GM06990 (cell line): Measurements from ENCODE around the gene PKP1.

Experiments used
- DNase-seq: peaks from one replicate; pipeline ENCODE4 v3.0.0-alpha.2; 2011; ENCODE audit not compliant: insufficient read length; ENCODE audit errors: extremely low read depth
- H3K27me3 ChIP-seq: replicated peaks from 2 replicates; pipeline ENCODE4 v1.6.0; 2011; ENCODE audit warnings: low read length; ENCODE audit not compliant: control insufficient read depth, insufficient read depth
- H3K36me3 ChIP-seq: 2 replicates; pipeline ENCODE4 v1.5.1; 2011; ENCODE audit warnings: low read length; ENCODE audit not compliant: control insufficient read depth, insufficient read depth
- H3K4me3 ChIP-seq: replicated peaks from 2 replicates; pipeline ENCODE4 v1.5.1; 2011; ENCODE audit warnings: low read depth, mild to moderate bottlenecking, control low read depth, low read length
- TF ChIP-seq, protein P1 (sequence below): IDR thresholded peaks from 2 replicates; pipeline ENCODE4 v1.5.1; 2011; ENCODE audit warnings: low read length, control low read depth, mild to moderate bottlenecking, inconsistent platforms; ENCODE audit not compliant: insufficient read depth, poor library complexity, severe bottlenecking

The PKP1 gene

DNA sequence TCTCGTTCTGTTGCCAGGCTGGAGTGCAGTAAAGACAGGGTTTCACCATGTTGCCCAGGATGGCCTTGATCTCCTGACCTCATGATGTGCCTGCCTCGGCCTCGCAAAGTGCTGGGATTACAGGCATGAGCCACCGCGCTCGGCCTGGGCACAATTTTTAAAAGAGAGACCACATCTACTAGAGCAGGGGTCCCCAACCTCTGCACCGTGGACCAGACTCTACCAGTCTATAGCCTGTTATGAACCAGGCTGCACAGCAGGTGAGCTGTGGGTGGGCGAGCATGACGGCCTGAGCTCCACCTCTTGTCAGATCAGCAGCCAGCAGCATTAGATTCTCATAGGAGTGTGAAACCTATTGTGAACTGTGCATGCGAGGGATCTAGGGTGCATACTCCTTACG lies 73.4 kb downstream of the PKP1 start:
- no peaks in the 10 kb centered on the region for H3K36me3 ChIP-seq
- H3K4me3 ChIP-seq = no peak overlapping the region
- TF ChIP-seq, protein P1, sequence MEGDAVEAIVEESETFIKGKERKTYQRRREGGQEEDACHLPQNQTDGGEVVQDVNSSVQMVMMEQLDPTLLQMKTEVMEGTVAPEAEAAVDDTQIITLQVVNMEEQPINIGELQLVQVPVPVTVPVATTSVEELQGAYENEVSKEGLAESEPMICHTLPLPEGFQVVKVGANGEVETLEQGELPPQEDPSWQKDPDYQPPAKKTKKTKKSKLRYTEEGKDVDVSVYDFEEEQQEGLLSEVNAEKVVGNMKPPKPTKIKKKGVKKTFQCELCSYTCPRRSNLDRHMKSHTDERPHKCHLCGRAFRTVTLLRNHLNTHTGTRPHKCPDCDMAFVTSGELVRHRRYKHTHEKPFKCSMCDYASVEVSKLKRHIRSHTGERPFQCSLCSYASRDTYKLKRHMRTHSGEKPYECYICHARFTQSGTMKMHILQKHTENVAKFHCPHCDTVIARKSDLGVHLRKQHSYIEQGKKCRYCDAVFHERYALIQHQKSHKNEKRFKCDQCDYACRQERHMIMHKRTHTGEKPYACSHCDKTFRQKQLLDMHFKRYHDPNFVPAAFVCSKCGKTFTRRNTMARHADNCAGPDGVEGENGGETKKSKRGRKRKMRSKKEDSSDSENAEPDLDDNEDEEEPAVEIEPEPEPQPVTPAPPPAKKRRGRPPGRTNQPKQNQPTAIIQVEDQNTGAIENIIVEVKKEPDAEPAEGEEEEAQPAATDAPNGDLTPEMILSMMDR = no peak
- DNase-seq = no peak
- H3K27me3 ChIP-seq = peaks cover 3% of the 10 kb centered on the region

DNA sequence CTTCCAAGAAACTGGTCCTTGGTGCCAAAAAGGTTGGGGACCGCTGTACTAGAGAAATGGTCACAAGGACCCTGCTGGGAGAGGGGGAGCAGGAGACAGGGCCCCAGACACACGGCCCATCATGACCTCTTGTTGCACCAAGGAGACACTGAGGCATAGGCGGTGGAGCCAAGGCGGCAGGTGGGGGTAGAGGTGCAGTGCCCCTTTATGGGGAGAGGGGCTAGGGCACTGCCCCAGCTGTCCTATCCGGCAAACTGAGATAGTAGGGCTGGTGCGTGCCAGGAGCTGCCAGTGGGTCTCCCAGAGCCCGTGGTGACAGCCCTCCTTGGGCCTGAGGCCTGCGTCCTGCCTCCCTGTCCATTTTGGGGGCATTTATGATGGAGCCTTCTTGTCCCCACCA lies 73.9 kb downstream of the PKP1 start:
- H3K27me3 ChIP-seq = peaks cover 3% of the 10 kb centered on the region
- TF ChIP-seq, protein P1 = no peak
- H3K4me3 ChIP-seq = no peak overlapping the region
- DNase-seq = no peak
- no peaks in the 10 kb centered on the region for H3K36me3 ChIP-seq

DNA sequence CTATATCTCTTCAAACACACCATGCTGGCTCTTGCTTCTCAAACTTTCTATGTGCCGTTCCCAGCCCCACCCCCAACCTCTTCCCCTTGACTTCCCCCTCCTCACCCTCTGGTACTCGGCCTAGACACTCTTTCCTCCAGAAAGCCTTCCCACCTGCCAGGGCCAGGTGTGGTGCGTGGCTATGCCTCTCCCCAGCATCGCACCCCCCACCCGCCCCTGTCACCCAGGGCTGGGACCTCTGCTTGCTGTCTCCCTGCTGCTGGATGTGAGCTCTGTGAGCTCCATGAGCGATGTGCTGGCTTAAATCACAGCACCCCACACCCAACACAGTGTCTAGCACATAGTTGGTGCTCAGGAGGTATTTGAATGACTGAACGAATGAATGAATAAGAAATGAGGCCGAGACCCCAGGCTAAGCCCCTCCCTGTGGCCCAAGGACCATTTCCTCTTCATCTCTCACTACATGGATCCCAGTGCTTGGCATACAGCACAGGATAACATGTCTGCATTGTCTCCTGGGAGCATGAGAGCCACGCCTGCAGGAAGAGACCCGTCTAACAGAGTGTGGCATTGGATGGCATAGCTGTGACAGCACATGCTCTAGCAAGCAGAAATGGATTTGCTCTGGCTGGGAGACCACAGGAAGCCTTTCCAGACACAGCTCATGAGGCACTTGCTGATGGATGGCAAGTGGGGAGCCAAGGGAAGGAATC lies 74.5 kb downstream of the PKP1 start:
- Histone ChIP-seq H3K27me3 (peaks cover 3% of the 10 kb centered on the region), H3K36me3 (no peaks in the 10 kb centered on the region), H3K4me3 (no peak overlapping the region)
- TF ChIP-seq, protein P1 = no peak
- no peak for DNase-seq

DNA sequence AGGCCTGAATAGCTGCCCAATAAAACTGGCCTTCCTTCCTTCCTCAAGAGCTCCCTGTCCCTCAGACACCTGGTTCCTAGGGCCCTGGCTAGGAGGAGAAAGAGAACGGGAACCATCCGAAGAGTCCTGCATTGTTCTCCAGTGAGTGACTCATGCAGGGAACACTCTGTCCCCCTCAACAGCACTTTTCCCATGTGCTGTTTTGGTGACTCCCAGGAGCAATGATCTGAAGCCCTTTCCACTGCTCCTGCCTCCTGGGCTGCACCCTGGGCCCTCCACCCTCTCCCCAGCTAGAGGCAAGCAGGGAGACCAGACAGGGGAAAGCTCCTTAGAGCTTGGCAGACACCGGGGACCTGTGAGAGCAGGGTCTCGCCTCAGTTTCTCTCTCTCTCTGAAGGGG lies 75.3 kb downstream of the PKP1 start:
- TF ChIP-seq, protein P1 = no peak
- DNase-seq = no peak
- Histone ChIP-seq H3K4me3 (no peak overlapping the region), H3K36me3 (no peaks in the 10 kb centered on the region), H3K27me3 (peaks cover 3% of the 10 kb centered on the region)

DNA sequence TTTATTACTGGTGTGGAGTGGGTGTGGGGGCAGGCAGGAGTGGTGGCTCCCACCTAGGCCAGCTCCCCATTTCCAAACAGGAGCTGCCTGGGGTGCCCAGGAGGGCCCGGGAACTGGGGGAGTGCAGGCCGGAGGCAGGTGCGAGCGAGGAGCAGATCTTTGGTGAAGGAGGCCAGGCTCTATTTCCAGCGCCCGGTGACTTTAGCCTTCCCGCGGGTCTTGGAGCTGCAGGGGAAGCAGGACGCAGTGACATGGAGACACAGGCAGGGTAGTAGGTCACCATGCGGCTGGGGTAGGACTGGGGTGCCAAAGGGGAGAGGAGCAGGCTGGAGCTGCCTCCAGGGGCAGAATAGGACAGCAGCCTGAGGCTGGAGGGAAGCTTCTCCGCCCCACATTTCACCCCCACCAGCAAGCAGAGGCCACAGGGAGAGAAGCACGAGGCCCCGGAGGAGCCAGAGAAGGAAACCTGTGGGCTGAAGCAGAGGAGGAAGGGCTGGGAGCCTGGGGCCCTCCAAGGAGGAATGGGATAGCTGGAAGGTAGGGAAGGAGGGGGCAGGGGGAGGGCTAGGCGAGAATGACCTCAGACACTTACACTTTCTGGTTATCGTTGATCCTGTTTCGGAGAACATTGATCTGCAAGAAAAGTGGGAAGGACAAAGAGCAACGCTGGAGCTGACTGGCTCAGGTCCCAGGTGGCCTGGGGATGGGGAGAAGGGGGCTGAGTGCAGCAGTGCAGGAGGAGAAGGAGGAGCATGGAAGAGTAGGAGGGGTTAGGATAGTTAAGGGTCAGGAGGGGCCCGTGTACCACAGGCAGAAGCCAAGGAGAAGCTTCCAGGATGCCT lies 75.9 kb downstream of the PKP1 start:
- Histone ChIP-seq H3K27me3 (peaks cover 3% of the 10 kb centered on the region), H3K4me3 (no peak overlapping the region), H3K36me3 (no peaks in the 10 kb centered on the region)
- TF ChIP-seq, protein P1 = no peak
- DNase-seq = no peak
